ENCODE results near the gene TMEM163. TPM values are rescaled to one million over a fixed set of nuclear protein-coding genes. Genes with fewer than 3 reads are reported as not detected.

TMEM163 gene
- total RNA-seq, 1 donor from 2014 or later: 6.0 TPM

DNA sequence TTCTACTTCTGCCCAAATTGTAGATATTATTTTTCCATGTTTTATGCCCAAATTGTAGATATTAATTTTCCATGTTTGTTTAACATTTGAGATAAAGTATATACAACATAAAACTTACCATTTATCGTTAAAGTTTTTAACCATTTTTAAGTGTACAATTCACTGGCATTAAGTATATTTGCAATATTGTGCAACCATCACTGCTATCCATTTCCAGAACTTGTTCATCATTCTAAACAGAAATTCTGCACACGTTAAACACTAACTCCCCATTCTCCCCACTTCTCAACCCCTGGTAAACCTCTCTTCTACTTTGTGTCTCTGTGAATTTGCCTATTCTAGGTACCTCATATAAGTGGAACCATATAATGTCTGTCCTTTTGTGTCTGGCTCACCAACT lies 302.8 kb downstream of the TMEM163 start:
- CTCF ChIA-PET: interaction anchor here (6.3 to 8.3 kb wide), 2 partner anchors 296 to 530 kb away, joined by 157 to 243 read pairs; no protein-coding TSS in a partner anchor
- H3K9me3 Mint-ChIP-seq: no peaks in the 10 kb centered on the region
- TF ChIP-seq CTCF (IDR thresholded peaks at IDR 0.05): no peak
- H3K36me3 Mint-ChIP-seq (ENCODE audit: low read depth): peaks cover 67% of the 10 kb centered on the region
- ATAC-seq (ENCODE audit: low read depth): no peak
- H3K27me3 Mint-ChIP-seq: no peaks in the 10 kb centered on the region
- H3K27ac Mint-ChIP-seq: no peak overlapping the region
- DNase-seq: no peak
- peaks cover 14% of the 10 kb centered on the region for H3K4me1 Mint-ChIP-seq
- intact Hi-C loops (cut with micrococcal nuclease): no loop called here
- no peak overlapping the region for H3K4me3 Mint-ChIP-seq
- POLR2A ChIA-PET: interaction anchor here (0.5 kb wide), 1 partner anchor 503 kb away, joined by 3 read pairs; the partner anchor contains the start of gene CCNT2

GRCh38 chr2:134413912-134414311 lies 304.9 kb downstream of the TMEM163 start:
- no peak overlapping the region for H3K4me3 Mint-ChIP-seq
- peaks cover 59% of the 10 kb centered on the region for H3K36me3 Mint-ChIP-seq (ENCODE audit: low read depth)
- ChIA-PET POLR2A (no interaction called here), CTCF (interaction anchor here (4.1 to 8.3 kb wide), 4 partner anchors 170 to 528 kb away, joined by 52 to 243 read pairs (median 120); no protein-coding TSS in a partner anchor)
- ATAC-seq (ENCODE audit: low read depth): no peak
- TF ChIP-seq CTCF (IDR thresholded peaks at IDR 0.05): no peak
- intact Hi-C loops (cut with micrococcal nuclease): loop anchor here (5.0 kb wide), 3 partner anchors 207 to 392 kb away; no protein-coding TSS in a partner anchor
- peaks cover 28% of the 10 kb centered on the region for H3K4me1 Mint-ChIP-seq
- no peak overlapping the region for H3K27ac Mint-ChIP-seq
- H3K27me3 Mint-ChIP-seq: no peaks in the 10 kb centered on the region
- no peak for DNase-seq
- H3K9me3 Mint-ChIP-seq: no peaks in the 10 kb centered on the region

GRCh38 chr2:134413430-134413829 lies 305.4 kb downstream of the TMEM163 start:
- intact Hi-C loops (cut with micrococcal nuclease): loop anchor here (5.0 kb wide), 3 partner anchors 206 to 391 kb away; no protein-coding TSS in a partner anchor
- Mint-ChIP-seq H3K4me1 (peaks cover 32% of the 10 kb centered on the region), H3K27me3 (no peaks in the 10 kb centered on the region), H3K9me3 (no peaks in the 10 kb centered on the region), H3K36me3 (ENCODE audit: low read depth) (peaks cover 58% of the 10 kb centered on the region), H3K4me3 (no peak overlapping the region), H3K27ac (no peak overlapping the region)
- DNase-seq (no peak), ATAC-seq (ENCODE audit: low read depth) (no peak)
- ChIA-PET CTCF (interaction anchor here (1.7 to 8.3 kb wide), 7 partner anchors 15 to 528 kb away, joined by 6 to 243 read pairs (median 52); no protein-coding TSS in a partner anchor), POLR2A (no interaction called here)
- TF ChIP-seq CTCF (IDR thresholded peaks at IDR 0.05): no peak

DNA sequence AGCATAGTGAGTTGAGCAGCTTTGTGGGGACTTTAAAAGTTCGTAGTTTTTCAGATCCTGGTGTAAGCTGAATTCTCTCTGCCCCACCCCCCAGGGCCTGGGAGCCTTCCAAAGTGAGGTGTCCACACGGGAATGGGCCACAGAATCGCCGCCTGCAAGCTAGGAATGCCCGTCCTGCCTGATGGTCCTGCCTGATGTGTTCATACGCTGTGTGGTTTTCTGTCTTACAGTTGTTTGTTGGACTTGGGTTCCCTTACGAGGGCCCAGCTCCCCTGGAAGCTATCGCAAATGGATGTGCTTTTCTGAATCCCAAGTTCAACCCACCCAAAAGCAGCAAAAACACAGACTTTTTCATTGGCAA lies 306.2 kb downstream of the TMEM163 start:
- POLR2A ChIA-PET: interaction anchor here (0.5 to 2.4 kb wide), 4 partner anchors 138 to 528 kb away, joined by 3 to 47 read pairs (median 4); no protein-coding TSS in a partner anchor
- Mint-ChIP-seq H3K4me1 (peaks cover 41% of the 10 kb centered on the region), H3K9me3 (no peaks in the 10 kb centered on the region), H3K27ac (peak overlapping the region; percentile 86), H3K27me3 (no peaks in the 10 kb centered on the region), H3K4me3 (no peak overlapping the region), H3K36me3 (ENCODE audit: low read depth) (peaks cover 54% of the 10 kb centered on the region)
- CTCF ChIA-PET: interaction anchor here (0.9 to 8.3 kb wide), 41 partner anchors 9 to 532 kb away, joined by 3 to 243 read pairs (median 6); no protein-coding TSS in a partner anchor
- DNase-seq (no peak), ATAC-seq (ENCODE audit: low read depth) (no peak)
- intact Hi-C loops (cut with micrococcal nuclease): loop anchor here (1.0 to 5.0 kb wide), 6 partner anchors 167 to 526 kb away; no protein-coding TSS in a partner anchor
- no peak for TF ChIP-seq CTCF (IDR thresholded peaks at IDR 0.05)

- Mint-ChIP-seq H3K36me3 (ENCODE audit: low read depth) (peaks cover 55% of the 10 kb centered on the region), H3K27ac (peak overlapping the region; percentile 86), H3K4me3 (peak overlapping the region; percentile 46), H3K27me3 (no peaks in the 10 kb centered on the region), H3K4me1 (peaks cover 46% of the 10 kb centered on the region), H3K9me3 (no peaks in the 10 kb centered on the region)
- ChIA-PET CTCF (interaction anchor here (0.6 to 8.3 kb wide), 60 partner anchors 8 to 531 kb away, joined by 3 to 243 read pairs (median 5); no protein-coding TSS in a partner anchor), POLR2A (interaction anchor here (0.5 to 2.4 kb wide), 16 partner anchors 9 to 527 kb away, joined by 3 to 47 read pairs (median 3); partner anchors contain the start of genes CCNT2 and MGAT5)
- intact Hi-C loops (cut with micrococcal nuclease): loop anchor here (1.0 to 5.0 kb wide), 6 partner anchors 167 to 526 kb away; no protein-coding TSS in a partner anchor
- peak; percentile 97 for ATAC-seq (ENCODE audit: low read depth)
- peak; percentile 55 for DNase-seq
- no peak for TF ChIP-seq CTCF (IDR thresholded peaks at IDR 0.05)
Observed at GRCh38 chr2:134411828-134412638, 306.8 kb downstream of the TMEM163 start.

Data from activated B cell treated with CpG ODN at 0.5 μM for 24 hours (primary cell).